Muscle of leg (tissue), 11 donors: ENCODE measurements around the gene USE1. TPM values are rescaled to one million over a fixed set of nuclear protein-coding genes. Genes with fewer than 3 reads are reported as not detected.
A peak's percentile ranks its signal among the peaks of the same experiment; 100 is the strongest.

Source experiments
- DNase-seq: peaks from one replicate; pipeline ENCODE4 v3.0.0; 2013
- H3K27ac ChIP-seq: one replicate; pipeline ENCODE4 v1.5.1; 2013; ENCODE audit warnings: mild to moderate bottlenecking, low read length, control low read depth
- H3K27me3 ChIP-seq: one replicate; pipeline ENCODE4 v1.6.1; 2013; ENCODE audit warnings: low read length; ENCODE audit not compliant: control insufficient read depth, insufficient read depth
- H3K36me3 ChIP-seq: one replicate; pipeline ENCODE4 v1.6.1; 2013; ENCODE audit warnings: low read length; ENCODE audit not compliant: control insufficient read depth, insufficient read depth
- H3K4me1 ChIP-seq: one replicate; pipeline ENCODE4 v1.6.1; 2013; ENCODE audit warnings: low read length; ENCODE audit not compliant: control insufficient read depth, insufficient read depth
- H3K4me3 ChIP-seq: one replicate; pipeline ENCODE4 v1.5.1; 2013; ENCODE audit warnings: low read length, control low read depth
- H3K9me3 ChIP-seq: replicated peaks from 2 replicates; pipeline ENCODE4 v1.6.1; 2013; ENCODE audit warnings: low read depth, low read length; ENCODE audit not compliant: control insufficient read depth
- WGBS: methylation state at CpG from one replicate; pipeline ENCODE4 v1.1.5; 2013; ENCODE audit warnings: missing lambda C conversion rate; ENCODE audit not compliant: insufficient coverage; 5-methylcytosine and 5-hydroxymethylcytosine counted together
- polyA plus RNA-seq, 8 donors: library from polyadenylated mRNA; unstranded; fragments of 120-200 nt; gene quantifications; one replicate each; pipeline versions ENCODE4 v1.2.1 to v1.2.3, GENCODE V29; 2013; ENCODE audit warnings: inconsistent platforms in 1 of 8, low replicate concordance in 1 of 8; ENCODE audit not compliant: insufficient read length in 8 of 8, insufficient read depth in 1 of 8
- total RNA-seq: library from RNA; stranded (reverse); fragments of 120-200 nt; gene quantifications from one replicate; pipeline ENCODE4 v1.2.4, GENCODE V29; 2013

The USE1 gene
- total and polyA plus RNA-seq, 9 donors = 21.0 to 36.0 (median 28.7) TPM

DNA sequence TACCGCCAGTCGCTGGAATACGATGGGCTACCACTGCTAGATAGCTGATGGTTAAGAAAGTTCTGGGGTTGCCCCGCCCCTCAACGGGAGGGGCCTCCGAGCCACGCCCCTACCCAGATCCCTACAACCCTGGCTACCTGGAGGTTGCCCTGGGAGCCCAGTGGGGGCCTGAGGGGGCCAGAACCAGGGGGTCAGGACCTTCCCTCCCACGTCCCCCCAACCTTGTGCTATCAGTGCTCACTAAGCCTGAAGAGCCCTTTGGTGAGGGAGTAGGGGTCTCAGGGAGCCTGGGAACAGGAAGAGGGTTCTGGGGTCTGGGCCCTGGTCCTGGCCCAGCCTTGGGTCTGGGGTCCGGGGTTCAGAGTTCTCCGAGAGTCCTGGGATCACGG, 19.7 kb downstream of the USE1 start:
- Histone ChIP-seq H3K27ac (peak overlapping the region; percentile 69), H3K27me3 (no peaks in the 10 kb centered on the region), H3K9me3 (no peaks in the 10 kb centered on the region), H3K4me3 (peak overlapping the region; percentile 54), H3K4me1 (peaks cover 23% of the 10 kb centered on the region), H3K36me3 (peaks cover 60% of the 10 kb centered on the region)
- no peak for DNase-seq
- 33% methylated on average over 3 of the region's 11 CpGs for WGBS

DNA sequence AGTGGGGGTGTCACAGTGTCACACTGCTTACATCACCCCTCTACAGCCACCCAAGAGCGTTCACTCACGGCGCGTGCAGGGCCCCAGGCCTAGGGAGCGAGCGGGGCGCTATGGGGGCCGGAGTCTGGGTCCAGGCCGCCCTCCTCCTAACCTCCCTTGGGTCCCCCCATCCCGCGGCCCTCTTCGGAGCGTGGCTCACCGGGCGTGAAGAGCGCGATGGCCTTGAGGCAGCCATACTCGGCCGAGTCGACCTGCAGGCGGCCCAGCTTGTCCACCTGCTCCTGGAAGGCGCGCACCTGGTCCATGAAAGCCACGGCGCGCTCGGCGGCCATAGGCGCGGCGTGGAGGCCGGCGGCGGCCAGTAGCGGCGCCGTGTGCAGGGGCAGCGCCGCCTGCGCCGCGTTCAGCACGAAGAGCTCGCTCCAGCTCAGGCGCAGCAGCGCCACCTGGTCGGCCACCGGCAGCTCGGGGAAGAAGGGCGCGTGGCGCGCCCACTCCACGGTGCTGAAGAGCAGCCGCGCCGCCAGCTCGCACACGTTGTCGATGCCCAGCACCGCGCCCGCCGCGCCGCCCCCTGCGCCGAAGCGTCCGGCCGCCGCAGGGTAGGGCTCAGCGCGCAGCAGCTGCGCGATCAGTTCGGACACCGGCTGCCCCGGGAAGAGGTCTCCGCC, 20.3 kb downstream of the USE1 start:
- peak; percentile 83 for DNase-seq
- Histone ChIP-seq H3K27me3 (no peaks in the 10 kb centered on the region), H3K4me3 (peak overlapping the region; percentile 54), H3K27ac (peak overlapping the region; percentile 69), H3K9me3 (no peaks in the 10 kb centered on the region), H3K36me3 (peaks cover 60% of the 10 kb centered on the region), H3K4me1 (peaks cover 23% of the 10 kb centered on the region)
- WGBS = 1% methylated on average over 79 of the region's 80 CpGs

DNA sequence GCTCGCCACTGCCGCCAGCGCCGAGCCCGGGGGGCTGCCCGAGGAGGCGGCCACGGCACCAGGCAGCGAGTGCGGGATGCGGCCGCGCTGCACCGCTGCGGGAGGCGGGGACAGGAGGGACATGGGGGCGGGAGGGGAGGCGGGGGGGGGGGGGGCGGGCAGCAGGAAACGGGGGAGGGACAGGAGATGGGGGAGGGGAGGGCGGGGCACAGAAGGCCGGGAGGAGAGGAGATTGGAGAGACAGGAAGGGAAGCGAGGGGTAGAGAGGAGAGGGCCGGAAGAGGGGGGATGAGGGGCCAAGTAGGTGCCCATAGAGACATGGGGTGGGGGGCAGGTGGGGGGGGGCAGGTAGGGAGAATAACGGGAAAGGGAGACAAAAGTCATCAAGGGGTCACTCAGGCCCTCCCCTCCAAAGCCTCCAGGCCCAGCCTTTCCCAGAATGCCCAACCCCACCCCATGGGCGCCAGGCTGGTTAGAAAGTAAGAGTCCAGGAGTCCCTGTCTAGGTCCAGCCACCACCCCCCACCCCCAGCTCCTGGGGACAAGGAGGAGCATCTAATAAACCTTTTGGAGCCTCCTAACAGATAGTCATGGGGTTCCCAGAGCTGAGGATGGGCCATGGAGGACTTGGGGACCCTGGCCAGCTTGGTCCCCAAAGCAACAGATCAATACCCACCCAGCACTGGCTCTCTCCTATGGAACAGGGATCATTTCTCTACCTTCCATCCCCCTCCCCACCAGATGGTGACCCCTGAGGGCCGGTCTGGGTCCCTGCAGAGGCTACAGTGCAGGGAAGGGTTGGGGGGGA, 21.0 kb downstream of the USE1 start:
- H3K27me3 ChIP-seq = no peaks in the 10 kb centered on the region
- no CpG with 5 or more reads among the region's 27 CpGs for WGBS
- peak overlapping the region; percentile 42 for H3K27ac ChIP-seq
- H3K4me1 ChIP-seq = peaks cover 23% of the 10 kb centered on the region
- DNase-seq = no peak
- H3K4me3 ChIP-seq = peak overlapping the region; percentile 54
- H3K9me3 ChIP-seq = no peaks in the 10 kb centered on the region
- peaks cover 58% of the 10 kb centered on the region for H3K36me3 ChIP-seq

DNA sequence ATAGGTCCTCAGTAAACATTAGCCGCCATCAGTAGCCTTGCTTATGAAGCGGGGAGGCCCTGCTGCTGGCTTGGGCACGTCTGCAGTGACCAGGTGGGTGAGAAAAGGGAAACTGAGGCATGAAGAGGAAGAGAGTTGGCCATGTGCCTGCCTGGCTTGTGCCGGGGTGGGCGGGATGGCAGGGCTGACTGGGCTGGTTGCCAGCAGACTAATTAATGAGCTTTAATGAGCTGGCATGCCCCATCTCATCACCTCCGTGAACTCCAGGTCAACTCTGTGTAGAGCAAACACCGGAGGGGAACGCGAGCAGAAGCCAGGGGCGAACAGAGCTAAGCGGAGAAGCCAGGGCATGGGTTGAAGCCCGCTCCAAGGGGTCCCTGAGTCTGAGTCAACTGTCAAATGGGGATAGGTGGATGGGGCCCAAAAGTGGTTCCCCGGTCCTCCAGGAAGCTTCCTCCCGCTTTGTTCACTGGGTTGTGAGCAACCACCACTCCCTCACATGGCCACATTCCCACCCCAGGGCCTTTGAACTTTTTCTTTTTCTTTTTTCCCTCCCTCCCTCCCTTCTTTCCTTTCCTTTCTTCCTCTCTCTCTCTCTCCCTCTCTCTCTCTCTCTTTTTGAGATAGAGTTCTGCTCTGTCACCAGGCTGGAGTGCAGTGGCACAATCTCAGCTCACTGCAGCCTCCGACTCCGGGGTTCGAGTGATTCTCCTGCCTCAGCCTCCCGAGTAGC, 21.8 kb downstream of the USE1 start:
- DNase-seq = no peak
- H3K27ac ChIP-seq = no peak overlapping the region
- H3K4me3 ChIP-seq = no peak overlapping the region
- no peaks in the 10 kb centered on the region for H3K27me3 ChIP-seq
- peaks cover 50% of the 10 kb centered on the region for H3K36me3 ChIP-seq
- peaks cover 26% of the 10 kb centered on the region for H3K4me1 ChIP-seq
- 61% methylated on average over 5 of the region's 18 CpGs for WGBS
- no peaks in the 10 kb centered on the region for H3K9me3 ChIP-seq

DNA sequence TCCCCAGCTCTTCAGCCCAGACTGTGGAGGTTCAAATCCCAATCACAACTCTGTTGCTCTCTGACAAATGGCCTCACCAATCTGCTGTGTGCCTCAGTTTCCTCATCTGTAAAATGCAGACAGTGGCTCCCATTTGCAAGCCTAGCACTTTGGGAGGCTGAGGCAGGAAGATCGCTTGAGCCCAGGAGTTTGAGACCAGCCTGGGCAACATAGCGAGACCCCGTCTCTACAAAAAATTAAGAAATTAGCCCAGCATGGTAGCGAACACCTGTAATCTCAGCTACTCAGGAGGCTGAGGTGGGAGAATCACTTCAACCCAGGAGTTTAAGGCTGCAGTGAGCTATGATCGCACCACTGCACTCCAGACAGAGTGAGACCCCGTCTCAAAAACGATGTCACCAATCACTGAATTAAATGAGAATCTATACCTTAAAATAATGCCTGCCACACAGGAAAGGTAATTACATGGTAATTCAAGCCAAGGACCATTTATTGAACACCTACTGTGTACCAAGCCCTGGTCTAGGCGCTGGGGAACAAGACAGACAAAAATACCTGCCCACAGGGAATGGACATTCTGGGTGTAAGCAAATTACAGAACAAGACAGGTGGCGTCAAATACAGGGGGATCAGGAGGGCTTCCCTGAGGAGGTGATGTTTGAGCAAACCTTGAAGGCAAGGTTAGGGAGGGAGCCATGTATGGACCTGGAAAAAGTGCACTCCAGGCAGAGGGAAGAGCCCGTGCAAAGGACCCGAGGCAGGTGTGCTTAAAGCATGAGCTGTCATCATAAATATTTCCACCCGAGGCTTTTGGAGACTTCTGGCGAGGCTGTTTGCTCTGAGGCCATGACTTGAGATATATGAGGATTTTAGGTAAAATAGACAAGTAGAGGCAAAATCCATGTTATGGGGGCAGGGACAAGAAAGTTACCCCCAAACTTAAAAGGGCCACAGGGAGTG, 22.9 kb downstream of the USE1 start:
- peaks cover 41% of the 10 kb centered on the region for H3K36me3 ChIP-seq
- no peaks in the 10 kb centered on the region for H3K9me3 ChIP-seq
- no peaks in the 10 kb centered on the region for H3K27me3 ChIP-seq
- 97% methylated on average over 8 of the region's 13 CpGs for WGBS
- no peak overlapping the region for H3K4me3 ChIP-seq
- H3K27ac ChIP-seq = no peak overlapping the region
- no peak for DNase-seq
- H3K4me1 ChIP-seq = peaks cover 30% of the 10 kb centered on the region

DNA sequence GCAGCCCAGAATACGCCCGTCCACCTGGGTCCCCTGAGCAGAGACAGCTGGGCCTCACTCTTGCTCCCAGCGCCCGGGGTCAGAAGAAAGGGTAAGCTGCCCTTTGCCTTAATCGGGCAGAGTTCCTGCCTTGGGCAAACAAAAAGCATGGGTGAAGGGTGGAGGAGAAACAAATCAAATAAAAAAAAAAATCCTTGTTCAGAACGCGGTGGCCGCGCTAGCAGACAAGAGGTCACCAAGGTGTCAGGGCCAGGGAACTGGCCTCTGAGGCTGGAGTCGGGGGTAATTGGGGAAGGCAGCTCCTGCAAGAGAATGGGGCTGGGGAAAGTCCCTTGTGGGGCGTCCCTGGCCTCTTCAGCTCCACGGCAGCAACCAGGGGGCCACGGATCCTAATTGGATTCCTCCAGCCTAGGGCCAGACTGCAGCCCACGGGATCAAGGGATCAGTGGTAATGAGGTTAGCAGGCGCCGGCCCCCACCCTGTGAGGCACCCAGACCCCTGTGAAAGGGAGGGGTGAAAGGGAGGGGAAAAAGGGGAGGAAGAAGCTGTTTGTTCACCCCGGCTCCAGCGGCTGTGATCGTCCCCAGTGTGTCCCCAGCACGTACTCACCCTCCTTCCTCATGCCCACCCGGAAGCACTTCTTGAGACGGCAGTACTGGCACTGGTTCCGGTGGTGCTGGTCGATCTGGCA, 25.1 kb downstream of the USE1 start:
- no peak for DNase-seq
- no peak overlapping the region for H3K4me3 ChIP-seq
- no peaks in the 10 kb centered on the region for H3K9me3 ChIP-seq
- peaks cover 28% of the 10 kb centered on the region for H3K4me1 ChIP-seq
- H3K27ac ChIP-seq = no peak overlapping the region
- no peaks in the 10 kb centered on the region for H3K27me3 ChIP-seq
- 43% methylated on average over 19 of the region's 24 CpGs for WGBS
- H3K36me3 ChIP-seq = peaks cover 30% of the 10 kb centered on the region

DNA sequence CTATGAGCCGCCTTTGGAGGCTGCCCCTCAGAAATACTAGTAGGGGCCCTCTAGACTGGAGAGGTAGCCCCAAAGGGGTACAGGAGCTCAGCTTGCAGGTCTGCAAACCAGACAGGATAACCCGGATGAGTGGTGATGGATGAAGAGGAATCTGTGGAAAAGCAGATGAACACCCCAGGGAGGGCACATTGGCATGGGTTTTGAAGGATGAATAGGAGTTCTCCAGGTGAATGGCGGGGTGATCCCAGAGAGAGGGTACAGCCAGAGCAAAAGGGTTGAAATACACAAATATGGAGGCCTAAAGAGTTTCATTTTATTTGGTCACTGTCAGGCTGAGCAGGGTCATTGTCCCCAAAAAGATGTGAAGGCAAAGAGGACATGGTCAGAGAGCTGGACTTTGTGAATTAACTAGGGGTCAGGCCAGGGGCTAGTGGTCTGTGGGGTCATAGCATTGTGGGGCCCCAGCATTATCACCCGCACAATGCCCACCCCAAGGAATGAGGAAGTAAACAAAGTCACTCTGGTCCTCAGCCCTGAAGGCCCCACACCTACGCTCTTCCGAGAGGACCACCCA, 25.8 kb downstream of the USE1 start:
- Histone ChIP-seq H3K9me3 (no peaks in the 10 kb centered on the region), H3K27ac (no peak overlapping the region), H3K36me3 (peaks cover 30% of the 10 kb centered on the region), H3K4me1 (peaks cover 26% of the 10 kb centered on the region), H3K27me3 (no peaks in the 10 kb centered on the region), H3K4me3 (no peak overlapping the region)
- DNase-seq = no peak
- WGBS = 95% methylated on average over 5 of the region's 6 CpGs

DNA sequence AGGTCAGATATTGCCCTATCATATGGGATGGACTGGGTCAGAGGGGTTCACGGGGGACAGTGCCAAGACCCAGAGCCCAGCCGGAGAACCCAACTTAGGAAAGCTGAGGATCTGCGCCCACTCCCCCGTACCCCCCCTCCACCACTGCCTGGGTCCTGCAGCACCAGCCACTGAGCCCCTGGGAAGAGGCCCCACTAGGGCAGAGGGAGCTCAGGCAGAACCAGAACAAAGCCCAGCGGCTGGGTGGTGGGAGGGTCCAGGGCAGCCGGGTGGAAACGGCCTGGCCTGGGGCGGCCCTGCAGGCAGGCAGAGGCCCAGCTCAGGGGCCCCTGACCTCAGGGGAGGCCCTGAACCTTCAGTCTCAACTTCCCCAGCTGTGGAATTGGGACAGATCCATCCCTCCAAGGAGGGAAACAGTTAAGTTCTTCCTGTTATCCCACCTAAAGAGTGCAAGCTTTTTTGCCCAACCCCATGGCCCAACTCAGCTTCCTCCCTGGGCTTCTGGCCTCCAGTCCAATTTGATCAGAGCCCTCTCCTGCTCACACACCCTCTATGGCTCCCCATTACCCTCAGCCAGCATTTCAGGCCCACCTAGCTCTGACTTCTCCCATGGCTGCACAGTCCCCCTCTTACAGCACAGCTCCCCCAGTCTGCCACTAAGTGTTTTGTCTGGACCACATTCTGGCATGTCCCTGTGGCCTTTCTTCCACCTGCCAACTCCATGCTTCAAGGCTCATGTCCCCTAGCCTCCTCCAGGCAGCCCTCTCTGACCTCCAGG, 27.5 kb downstream of the USE1 start:
- DNase-seq = no peak
- 34% methylated on average over 3 of the region's 8 CpGs for WGBS
- no peaks in the 10 kb centered on the region for H3K27me3 ChIP-seq
- H3K9me3 ChIP-seq = no peaks in the 10 kb centered on the region
- peaks cover 31% of the 10 kb centered on the region for H3K4me1 ChIP-seq
- H3K4me3 ChIP-seq = no peak overlapping the region
- no peak overlapping the region for H3K27ac ChIP-seq
- peaks cover 23% of the 10 kb centered on the region for H3K36me3 ChIP-seq
